Dendritic cell treated with granulocyte-macrophage colony-stimulating factor and Interleukin-4, amounts not matched to agents 40 ng/mL and 50 ng/mL, for 4 days (primary cell): Measurements from ENCODE around the gene SV2C.
"Not testable (repeated sequence)": the region's sequence is repeated elsewhere in the genome, so short reads cannot be mapped to it uniquely, and the experiment has no call there.

ENCODE experiments used
- H3K27ac Mint-ChIP-seq: one replicate; pipeline ENCODE4 v1.8.0; 2022; ENCODE audit warnings: mild to moderate bottlenecking, mixed read lengths
- H3K27me3 Mint-ChIP-seq: one replicate; pipeline ENCODE4 v1.8.0; 2022; ENCODE audit warnings: mild to moderate bottlenecking, mixed read lengths
- H3K36me3 Mint-ChIP-seq: one replicate; pipeline ENCODE4 v1.8.0; 2022; ENCODE audit warnings: low read depth, mixed read lengths
- H3K4me1 Mint-ChIP-seq: one replicate; pipeline ENCODE4 v1.8.0; 2022; ENCODE audit warnings: low read depth, mixed read lengths
- H3K4me3 Mint-ChIP-seq: one replicate; pipeline ENCODE4 v1.8.0; 2022; ENCODE audit warnings: mild to moderate bottlenecking, moderate library complexity, mixed read lengths
- H3K9me3 Mint-ChIP-seq: one replicate; pipeline ENCODE4 v1.8.0; 2022; ENCODE audit warnings: mixed read lengths
- intact Hi-C: fragments of 100-400 bp; cut with micrococcal nuclease; formaldehyde crosslinking; loops from one replicate; pipeline ENCODE4 v1.15.0; 2022

Gene SV2C

DNA sequence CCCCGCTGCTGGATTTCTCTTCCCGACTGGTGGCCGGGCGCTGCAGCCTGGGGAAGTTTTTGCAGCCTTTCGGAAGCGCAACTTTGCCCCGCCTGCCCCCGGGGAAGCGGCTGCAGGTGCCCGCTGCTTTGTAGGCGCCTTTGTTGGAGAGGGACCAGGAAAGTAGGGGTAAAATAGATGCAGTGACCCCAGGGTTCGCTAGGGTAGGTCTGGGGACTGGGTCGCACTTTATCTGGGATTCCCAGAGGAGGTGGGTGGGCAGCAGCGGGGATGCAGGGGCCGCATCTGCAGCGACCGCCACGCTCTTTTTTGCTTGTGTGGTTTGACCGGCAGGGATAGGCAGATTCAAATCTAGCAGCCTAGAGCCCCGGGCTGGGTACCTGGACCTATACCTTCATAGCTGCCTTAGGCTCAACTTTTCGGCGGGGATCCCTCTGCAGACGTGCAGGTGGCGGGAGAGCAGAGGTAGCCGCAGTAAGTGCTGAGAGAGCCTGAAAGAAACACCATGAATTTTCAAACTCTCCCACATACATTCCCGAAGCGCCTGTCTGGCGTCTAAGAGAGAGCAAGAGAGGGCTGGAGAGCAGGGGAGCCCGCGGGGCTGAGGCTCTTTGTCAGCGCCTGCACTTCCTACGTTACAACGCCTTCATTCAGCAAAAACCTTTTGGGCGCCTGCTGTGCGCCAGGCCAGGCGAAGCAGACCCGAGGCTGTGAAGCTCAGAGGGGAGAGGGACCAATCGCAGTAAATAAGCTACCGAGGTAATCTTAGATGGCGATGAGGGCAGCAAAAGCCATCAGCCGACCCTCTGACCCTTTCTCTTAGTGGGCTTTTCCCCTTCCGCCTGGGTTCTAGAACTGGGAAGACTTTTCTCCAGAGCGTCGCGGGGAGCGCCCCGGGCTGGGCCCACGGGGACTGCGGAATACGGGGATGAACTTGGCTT lies 642 bp downstream of the SV2C start:
- H3K4me1 Mint-ChIP-seq, result peaks cover 33% of the 10 kb centered on the region
- peaks cover 79% of the 10 kb centered on the region for H3K27me3 Mint-ChIP-seq
- no peaks in the 10 kb centered on the region for H3K36me3 Mint-ChIP-seq
- peak overlapping the region; percentile 54 for H3K4me3 Mint-ChIP-seq
- H3K27ac Mint-ChIP-seq, result no peak overlapping the region
- intact Hi-C loops, result no loop called here
- no peaks in the 10 kb centered on the region for H3K9me3 Mint-ChIP-seq

DNA sequence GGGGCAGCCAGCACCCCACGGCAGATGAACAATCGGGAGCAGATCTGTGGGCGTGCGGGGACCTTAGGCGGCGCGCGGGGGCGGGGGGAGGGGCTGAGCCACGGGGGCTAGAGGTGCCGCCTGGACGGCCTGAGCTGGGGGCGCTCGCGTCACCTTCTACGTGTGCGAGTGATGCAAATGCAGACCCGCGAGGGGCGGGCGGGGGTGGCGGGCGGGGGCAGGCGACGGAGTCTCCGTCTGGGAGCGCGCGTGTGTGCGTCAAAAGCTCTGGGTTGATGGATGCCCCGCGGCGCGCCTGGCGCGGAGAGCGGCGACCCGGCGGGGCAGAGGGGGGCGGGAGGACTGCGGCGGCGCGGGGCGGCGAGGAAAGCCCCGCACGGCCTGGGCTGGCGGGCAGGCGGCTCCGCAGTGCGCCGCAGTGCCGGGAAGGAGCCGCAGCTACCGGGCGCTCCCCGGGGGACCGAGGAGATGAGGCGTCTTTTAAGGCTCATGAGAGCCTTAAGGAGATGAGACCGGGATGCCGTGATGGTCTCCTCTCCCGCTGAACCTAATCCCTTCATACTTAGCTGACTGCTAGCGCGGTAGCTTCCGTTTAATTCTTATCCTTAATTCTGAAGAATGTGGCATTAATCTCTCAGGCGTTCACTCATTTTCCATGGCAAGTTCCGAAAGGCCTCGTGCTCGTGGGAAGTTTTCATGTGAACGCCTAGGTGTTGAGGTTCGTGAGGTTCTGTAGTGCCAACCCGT lies 1.5 kb downstream of the SV2C start:
- intact Hi-C loops, result no loop called here
- Mint-ChIP-seq H3K36me3 (no peaks in the 10 kb centered on the region), H3K27ac (no peak overlapping the region), H3K27me3 (peaks cover 77% of the 10 kb centered on the region), H3K9me3 (no peaks in the 10 kb centered on the region), H3K4me3 (peak overlapping the region; percentile 53), H3K4me1 (peaks cover 33% of the 10 kb centered on the region)

DNA sequence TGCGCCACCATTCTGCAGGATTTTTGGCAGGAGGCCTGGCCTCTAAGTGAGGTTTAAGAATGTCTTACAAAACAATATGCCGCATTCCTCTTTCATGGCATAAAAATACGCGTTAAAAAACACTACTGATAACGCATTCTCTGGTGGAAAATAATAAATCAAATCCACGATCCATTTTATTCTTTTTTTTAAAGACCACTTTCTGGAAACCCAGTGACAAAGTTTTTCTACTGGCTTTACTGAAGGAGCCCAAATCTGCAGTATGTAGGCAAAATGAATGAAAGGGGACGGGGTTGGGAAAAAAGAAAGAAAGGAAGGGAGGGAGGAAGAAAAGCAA lies 2.0 kb downstream of the SV2C start:
- H3K9me3 Mint-ChIP-seq, result no peaks in the 10 kb centered on the region
- H3K36me3 Mint-ChIP-seq, result no peaks in the 10 kb centered on the region
- peaks cover 33% of the 10 kb centered on the region for H3K4me1 Mint-ChIP-seq
- intact Hi-C loops, result no loop called here
- no peak overlapping the region for H3K27ac Mint-ChIP-seq
- peaks cover 72% of the 10 kb centered on the region for H3K27me3 Mint-ChIP-seq
- no peak overlapping the region for H3K4me3 Mint-ChIP-seq

DNA sequence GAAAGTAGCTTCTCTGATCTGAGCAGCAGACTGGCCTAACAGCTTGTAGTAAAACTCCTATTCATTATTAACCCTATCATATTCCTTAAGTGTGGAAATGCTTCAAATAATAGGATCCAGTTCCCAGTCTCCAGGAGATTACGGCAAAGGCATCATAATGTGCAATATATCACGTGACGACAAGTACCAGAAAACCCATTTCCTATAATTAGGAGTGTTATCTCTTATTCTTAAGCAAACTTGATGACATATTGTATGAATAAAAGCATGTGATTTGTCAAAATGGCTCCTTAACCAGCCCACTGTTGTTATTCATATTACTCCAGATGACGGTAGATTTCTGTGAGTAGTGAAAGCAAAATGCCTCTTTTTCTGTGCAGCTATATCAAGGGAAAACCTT lies 2.9 kb downstream of the SV2C start:
- H3K27me3 Mint-ChIP-seq, result peaks cover 65% of the 10 kb centered on the region
- H3K4me1 Mint-ChIP-seq, result peaks cover 33% of the 10 kb centered on the region
- H3K36me3 Mint-ChIP-seq, result no peaks in the 10 kb centered on the region
- no peak overlapping the region for H3K27ac Mint-ChIP-seq
- no peak overlapping the region for H3K4me3 Mint-ChIP-seq
- intact Hi-C loops, result no loop called here
- no peaks in the 10 kb centered on the region for H3K9me3 Mint-ChIP-seq

DNA sequence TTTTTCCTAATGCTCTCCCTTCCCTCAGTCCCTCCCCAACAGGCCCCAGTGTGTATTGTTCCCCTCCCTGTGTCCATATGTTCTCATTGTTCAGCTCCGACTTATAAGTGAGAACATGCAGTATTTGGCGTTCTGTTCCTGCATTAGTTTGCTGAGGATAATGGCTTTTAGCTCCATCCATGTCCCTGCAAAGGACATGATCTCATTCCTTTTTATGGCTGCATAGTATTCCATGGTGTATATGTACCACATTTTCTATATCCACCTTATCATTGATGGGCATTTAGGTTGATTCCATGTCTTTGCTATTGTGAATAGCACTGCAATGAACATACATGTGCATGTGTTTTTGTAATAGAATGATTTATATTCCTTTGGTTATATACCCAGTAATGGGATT lies 6.0 kb downstream of the SV2C start:
- H3K27ac Mint-ChIP-seq, H3K36me3 Mint-ChIP-seq, H3K4me3 Mint-ChIP-seq, intact Hi-C loops, H3K4me1 Mint-ChIP-seq, H3K9me3 Mint-ChIP-seq: not testable (repeated sequence)
- H3K27me3 Mint-ChIP-seq, result peaks cover 45% of the 10 kb centered on the region

DNA sequence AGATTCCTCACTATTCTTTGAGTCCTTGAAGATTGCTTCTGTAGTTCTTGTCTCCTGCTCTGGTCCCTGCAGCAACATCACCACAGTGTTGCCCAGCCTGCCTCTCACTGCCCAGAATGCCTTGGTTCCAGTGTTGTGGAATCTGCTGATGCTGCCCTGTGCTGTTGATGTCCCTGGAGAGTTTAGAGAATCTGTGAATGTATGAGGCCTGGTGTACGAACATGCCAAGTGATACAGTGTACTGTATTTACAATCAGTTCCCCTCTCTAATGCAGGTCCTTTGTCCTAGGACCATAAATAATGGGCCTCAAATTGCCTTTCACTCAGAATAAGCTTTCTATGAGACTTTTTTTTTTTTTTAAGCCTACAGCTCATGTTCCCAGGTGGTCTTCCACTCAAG lies 8.2 kb downstream of the SV2C start:
- no peaks in the 10 kb centered on the region for H3K36me3 Mint-ChIP-seq
- H3K9me3 Mint-ChIP-seq, result no peaks in the 10 kb centered on the region
- peaks cover 28% of the 10 kb centered on the region for H3K27me3 Mint-ChIP-seq
- no peak overlapping the region for H3K27ac Mint-ChIP-seq
- no peak overlapping the region for H3K4me3 Mint-ChIP-seq
- intact Hi-C loops, result no loop called here
- H3K4me1 Mint-ChIP-seq, result no peaks in the 10 kb centered on the region

DNA sequence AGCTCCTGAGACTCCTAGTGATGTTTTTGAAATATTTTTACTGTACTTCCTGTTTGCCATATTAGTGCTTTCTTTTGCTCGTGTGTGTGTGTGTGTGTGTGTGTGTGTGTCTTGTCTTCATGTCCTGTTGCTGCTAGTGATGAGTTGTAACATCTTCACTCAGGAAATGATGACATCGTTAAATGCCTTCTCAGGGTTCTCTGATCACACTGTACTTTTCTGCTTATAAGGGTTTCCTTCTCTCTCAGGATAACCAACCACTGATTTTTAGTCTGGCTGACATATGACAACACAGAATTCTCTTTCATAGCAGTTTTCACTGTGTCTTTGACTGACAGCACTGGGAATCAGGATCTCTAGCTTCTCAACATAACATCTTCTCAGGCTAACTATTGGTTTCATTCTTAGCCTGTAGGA lies 16.1 kb downstream of the SV2C start:
- Mint-ChIP-seq H3K9me3 (no peaks in the 10 kb centered on the region), H3K27ac (no peak overlapping the region), H3K4me3 (no peak overlapping the region), H3K4me1 (no peaks in the 10 kb centered on the region), H3K27me3 (peaks cover 5% of the 10 kb centered on the region), H3K36me3 (no peaks in the 10 kb centered on the region)
- intact Hi-C loops, result no loop called here

DNA sequence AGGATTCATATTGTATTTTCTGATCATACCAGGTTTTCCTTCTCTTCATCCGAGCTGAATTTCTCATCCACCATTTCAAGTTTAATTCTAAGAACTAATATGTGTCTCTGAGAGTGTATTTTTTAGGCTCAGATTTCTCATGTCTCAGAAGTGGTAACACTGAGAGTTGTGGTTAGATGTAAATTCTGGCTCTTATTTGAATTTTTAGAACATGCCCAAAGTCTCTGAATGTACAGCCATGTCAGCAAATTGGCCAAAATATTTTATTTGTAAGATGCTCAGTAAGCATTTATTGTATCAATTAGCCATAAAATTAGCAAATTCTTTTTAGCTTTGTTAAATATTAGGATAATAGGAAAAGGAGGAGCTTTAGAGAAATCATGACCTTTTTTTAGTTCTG lies 16.6 kb downstream of the SV2C start:
- Mint-ChIP-seq H3K27ac (no peak overlapping the region), H3K36me3 (no peaks in the 10 kb centered on the region), H3K4me3 (no peak overlapping the region), H3K27me3 (peaks cover 5% of the 10 kb centered on the region), H3K4me1 (no peaks in the 10 kb centered on the region), H3K9me3 (no peaks in the 10 kb centered on the region)
- intact Hi-C loops, result no loop called here

DNA sequence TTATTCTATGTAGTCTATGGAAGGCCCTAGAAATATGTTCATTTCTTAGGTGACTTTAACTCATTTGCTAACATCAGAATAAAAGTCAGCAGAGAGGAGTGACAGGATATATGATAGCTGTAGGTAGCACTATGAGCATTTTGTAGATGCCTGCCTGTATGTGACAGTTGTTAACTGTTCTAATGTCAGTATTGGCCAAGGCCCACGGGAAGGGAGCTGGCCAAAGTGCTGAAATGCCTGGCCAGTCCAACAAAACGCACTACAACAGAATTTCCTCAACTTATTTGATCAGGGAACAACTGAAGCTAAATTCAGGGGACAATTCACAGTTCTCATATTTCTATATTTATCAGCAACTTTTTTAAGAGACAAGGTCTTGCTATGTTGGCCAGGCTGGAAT lies 20.8 kb downstream of the SV2C start:
- H3K27me3 Mint-ChIP-seq, result peaks cover 17% of the 10 kb centered on the region
- intact Hi-C loops, result no loop called here
- no peak overlapping the region for H3K27ac Mint-ChIP-seq
- H3K4me3 Mint-ChIP-seq, result no peak overlapping the region
- no peaks in the 10 kb centered on the region for H3K4me1 Mint-ChIP-seq
- H3K36me3 Mint-ChIP-seq, result no peaks in the 10 kb centered on the region
- H3K9me3 Mint-ChIP-seq, result no peaks in the 10 kb centered on the region

DNA sequence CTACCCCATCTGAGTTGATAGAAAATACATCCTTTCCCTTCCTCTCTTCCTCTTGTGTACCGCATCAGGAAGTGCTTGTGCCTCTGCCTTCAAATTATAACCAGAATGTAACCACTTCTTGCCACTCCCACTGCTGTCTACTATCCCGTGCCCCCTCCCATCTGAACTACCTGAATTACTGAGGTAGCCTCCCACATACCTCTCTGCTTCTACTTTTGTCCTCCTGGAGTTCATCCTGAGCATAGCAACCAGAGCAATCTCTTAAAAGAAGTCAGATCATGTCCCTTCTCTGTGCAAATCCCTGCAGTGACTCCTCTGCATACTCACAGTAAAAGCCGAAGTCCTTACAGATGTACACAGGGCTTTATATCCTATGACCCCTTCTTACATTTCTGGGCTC lies 23.0 kb downstream of the SV2C start:
- H3K27ac Mint-ChIP-seq, result no peak overlapping the region

DNA sequence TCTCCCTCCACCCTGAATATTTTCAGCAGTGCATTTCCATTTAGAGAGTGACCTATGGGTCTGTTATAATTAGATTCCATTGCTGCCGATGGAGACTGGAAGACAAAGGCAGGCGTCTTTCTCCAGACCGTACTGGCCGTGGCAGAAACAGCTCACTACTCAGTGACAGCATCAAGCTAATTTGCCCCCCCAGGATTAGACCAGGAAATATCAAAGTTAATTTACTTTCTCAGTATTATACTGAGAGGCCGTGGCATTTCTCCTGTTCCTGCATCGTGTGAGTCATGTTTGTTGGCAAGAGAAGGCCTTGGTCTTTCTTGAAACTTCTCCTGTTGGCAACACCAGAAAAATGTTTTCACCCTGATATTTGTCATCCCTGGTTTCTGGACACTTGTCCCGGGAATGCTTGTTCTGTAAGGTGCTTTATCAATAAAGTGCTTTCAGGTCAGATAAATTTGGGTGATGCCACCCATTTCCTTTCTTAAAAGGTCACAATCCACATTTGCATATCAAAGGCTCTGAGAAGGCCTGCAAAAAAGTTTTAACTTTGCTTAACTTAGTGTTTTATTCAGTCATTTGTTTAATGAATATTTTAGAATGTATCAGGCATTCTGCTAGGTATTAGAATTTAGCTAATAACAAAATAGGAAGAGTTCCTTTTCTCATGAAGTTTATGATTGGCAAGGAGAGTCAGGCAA lies 28.4 kb downstream of the SV2C start:
- H3K4me1 Mint-ChIP-seq, result peaks cover 6% of the 10 kb centered on the region
- intact Hi-C loops, result no loop called here
- H3K4me3 Mint-ChIP-seq, result no peak overlapping the region
- no peaks in the 10 kb centered on the region for H3K36me3 Mint-ChIP-seq
- H3K9me3 Mint-ChIP-seq, result no peaks in the 10 kb centered on the region
- H3K27me3 Mint-ChIP-seq, result peaks cover 15% of the 10 kb centered on the region
- H3K27ac Mint-ChIP-seq, result no peak overlapping the region

More for the DNA sequence above, 23.0 kb downstream of the SV2C start:
- H3K4me1 Mint-ChIP-seq, result no peaks in the 10 kb centered on the region
- no peaks in the 10 kb centered on the region for H3K9me3 Mint-ChIP-seq
- no peak overlapping the region for H3K4me3 Mint-ChIP-seq
- H3K36me3 Mint-ChIP-seq, result no peaks in the 10 kb centered on the region
- peaks cover 15% of the 10 kb centered on the region for H3K27me3 Mint-ChIP-seq
- intact Hi-C loops, result no loop called here

DNA sequence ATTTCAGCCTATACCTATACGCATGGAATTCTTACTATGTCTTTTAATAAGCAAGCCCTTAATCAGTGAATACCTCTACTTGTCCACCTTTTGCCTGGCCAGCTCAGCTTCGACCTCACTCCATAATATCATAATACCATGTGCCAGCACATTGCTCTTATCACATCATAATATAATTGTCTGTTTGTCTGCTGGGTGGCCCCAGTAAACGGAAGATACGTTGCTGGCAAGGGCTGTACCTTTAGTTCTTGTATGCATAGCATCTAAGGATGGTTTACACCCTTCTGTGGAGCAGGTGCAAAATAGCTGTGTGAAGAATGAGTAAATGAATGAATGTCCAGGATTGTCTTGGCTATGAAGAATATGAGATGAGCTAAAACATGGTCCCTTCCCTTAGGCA lies 29.9 kb downstream of the SV2C start:
- peaks cover 15% of the 10 kb centered on the region for H3K27me3 Mint-ChIP-seq
- intact Hi-C loops, result no loop called here
- H3K4me1 Mint-ChIP-seq, result peaks cover 6% of the 10 kb centered on the region
- no peaks in the 10 kb centered on the region for H3K36me3 Mint-ChIP-seq
- H3K9me3 Mint-ChIP-seq, result no peaks in the 10 kb centered on the region
- no peak overlapping the region for H3K27ac Mint-ChIP-seq
- H3K4me3 Mint-ChIP-seq, result no peak overlapping the region

DNA sequence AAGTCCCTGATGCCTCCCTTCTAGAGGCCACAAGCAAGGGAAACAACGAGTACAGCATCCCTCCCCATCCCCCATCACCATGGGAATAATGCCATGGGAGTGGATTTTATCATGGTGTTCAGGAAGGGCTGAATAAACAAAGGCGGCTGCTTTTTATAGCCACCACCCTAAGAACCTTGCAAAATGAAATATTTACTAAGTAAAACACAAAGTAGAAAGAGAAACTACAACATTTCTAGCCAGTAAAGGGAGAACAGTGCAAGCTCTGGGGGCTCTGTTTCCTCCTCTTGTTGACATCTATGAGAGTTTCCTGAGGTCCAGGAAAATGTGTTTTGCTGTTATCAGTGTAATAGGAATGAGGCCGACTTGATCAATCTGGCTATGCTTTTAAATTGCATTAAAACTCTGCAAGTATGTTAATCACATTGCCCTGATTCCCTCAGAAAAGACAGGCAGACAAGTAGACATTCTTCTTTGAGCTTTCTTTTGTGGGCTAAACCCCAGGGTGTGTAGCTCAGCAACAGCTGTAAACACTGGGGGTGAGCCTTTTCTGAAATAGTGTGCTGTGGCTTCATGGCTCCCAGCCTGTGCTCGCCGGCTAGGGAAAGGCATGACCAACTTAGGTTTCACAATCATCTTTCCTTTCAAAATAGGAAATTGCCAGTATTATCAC lies 31.1 kb downstream of the SV2C start:
- no peak overlapping the region for H3K27ac Mint-ChIP-seq
- intact Hi-C loops, result no loop called here

DNA sequence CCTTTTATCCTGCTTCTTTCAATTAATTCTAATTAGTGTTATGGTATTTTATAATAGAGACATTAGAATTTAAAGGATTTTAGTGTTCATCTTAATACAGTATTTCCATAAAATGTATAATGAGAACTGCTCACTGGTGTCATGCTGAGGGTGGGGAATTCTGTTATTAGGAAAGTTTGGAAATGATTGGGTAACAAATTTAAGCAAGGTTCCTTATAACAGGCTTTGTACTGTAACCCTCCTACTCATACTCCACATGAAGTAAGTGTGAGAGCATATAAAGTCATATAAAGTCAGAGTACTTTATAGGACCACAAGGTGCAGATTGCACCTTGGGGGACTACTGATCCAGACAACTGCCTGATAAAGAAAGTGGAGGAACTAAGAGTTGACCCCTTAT lies 42.2 kb downstream of the SV2C start:
- intact Hi-C loops, result no loop called here
- Mint-ChIP-seq H3K4me1 (no peaks in the 10 kb centered on the region), H3K36me3 (no peaks in the 10 kb centered on the region), H3K4me3 (no peak overlapping the region), H3K9me3 (no peaks in the 10 kb centered on the region), H3K27ac (no peak overlapping the region), H3K27me3 (peaks cover 10% of the 10 kb centered on the region)

More for the DNA sequence above, 31.1 kb downstream of the SV2C start:
- no peaks in the 10 kb centered on the region for H3K36me3 Mint-ChIP-seq
- peaks cover 6% of the 10 kb centered on the region for H3K4me1 Mint-ChIP-seq
- no peak overlapping the region for H3K4me3 Mint-ChIP-seq
- H3K27me3 Mint-ChIP-seq, result peaks cover 14% of the 10 kb centered on the region
- no peaks in the 10 kb centered on the region for H3K9me3 Mint-ChIP-seq
